WERI-Rb-1 (cell line): ENCODE results near the gene NRTN.
"Not testable (repeated sequence)": the region's sequence is repeated elsewhere in the genome, so short reads cannot be mapped to it uniquely, and the experiment has no call there.

Experiments used
- DNase-seq: peaks from one replicate; pipeline ENCODE4 v3.0.0-alpha.2; 2020
- H3K27ac ChIP-seq: fragments of 250-450 bp; sonication (Bioruptor Pico); 2 replicates; pipeline ENCODE4 v1.5.1; 2020; ENCODE audit warnings: mild to moderate bottlenecking, moderate library complexity
- H3K27me3 ChIP-seq: fragments of 250-450 bp; sonication (Bioruptor Pico); 2 replicates; pipeline ENCODE4 v1.5.1; 2021; ENCODE audit warnings: mild to moderate bottlenecking, low read depth, moderate library complexity; ENCODE audit not compliant: insufficient read depth, severe bottlenecking
- H3K36me3 ChIP-seq: fragments of 250-450 bp; sonication (Bioruptor Pico); 2 replicates; pipeline ENCODE4 v1.5.1; 2020; ENCODE audit warnings: mild to moderate bottlenecking, moderate library complexity
- H3K4me3 ChIP-seq: 2 replicates; pipeline ENCODE4 v1.5.1; 2011; ENCODE audit warnings: low read depth, mild to moderate bottlenecking, control low read depth, low read length
- H3K9me3 ChIP-seq: fragments of 250-450 bp; sonication (Bioruptor Pico); 2 replicates; pipeline ENCODE4 v1.5.1; 2021; ENCODE audit warnings: mild to moderate bottlenecking, moderate library complexity; ENCODE audit not compliant: severe bottlenecking
- TF ChIP-seq, protein P1 (sequence below): IDR thresholded peaks from 2 replicates; pipeline ENCODE4 v1.5.1; 2011; ENCODE audit warnings: low read depth, mild to moderate bottlenecking, control low read depth, inconsistent platforms, low read length

Gene NRTN

DNA sequence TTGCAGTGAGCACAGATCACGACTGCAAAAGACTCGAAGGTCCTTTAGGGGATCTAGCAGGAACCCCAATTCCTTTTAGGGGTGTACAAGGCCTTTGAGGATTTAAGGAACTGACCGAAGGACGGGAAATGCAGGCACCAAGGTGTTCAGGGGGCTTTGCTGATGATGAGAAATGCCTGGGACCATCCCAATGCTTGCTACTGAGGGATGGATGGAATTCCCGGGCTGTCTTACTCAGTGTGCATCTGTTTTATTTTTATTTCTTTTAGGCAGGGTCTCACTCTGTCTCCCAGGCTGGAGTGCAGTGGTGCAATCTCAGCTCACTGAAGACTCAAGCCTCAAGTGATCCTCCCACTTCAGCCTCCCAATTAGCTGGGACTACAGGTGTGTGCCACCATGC is 31.6 kb upstream of the NRTN start:
- Histone ChIP-seq H3K36me3 (no peaks in the 10 kb centered on the region), H3K9me3 (peaks cover 4% of the 10 kb centered on the region), H3K27me3 (no peaks in the 10 kb centered on the region), H3K27ac (peak overlapping the region; percentile 46), H3K4me3 (no peak overlapping the region)
- TF ChIP-seq, protein P1, sequence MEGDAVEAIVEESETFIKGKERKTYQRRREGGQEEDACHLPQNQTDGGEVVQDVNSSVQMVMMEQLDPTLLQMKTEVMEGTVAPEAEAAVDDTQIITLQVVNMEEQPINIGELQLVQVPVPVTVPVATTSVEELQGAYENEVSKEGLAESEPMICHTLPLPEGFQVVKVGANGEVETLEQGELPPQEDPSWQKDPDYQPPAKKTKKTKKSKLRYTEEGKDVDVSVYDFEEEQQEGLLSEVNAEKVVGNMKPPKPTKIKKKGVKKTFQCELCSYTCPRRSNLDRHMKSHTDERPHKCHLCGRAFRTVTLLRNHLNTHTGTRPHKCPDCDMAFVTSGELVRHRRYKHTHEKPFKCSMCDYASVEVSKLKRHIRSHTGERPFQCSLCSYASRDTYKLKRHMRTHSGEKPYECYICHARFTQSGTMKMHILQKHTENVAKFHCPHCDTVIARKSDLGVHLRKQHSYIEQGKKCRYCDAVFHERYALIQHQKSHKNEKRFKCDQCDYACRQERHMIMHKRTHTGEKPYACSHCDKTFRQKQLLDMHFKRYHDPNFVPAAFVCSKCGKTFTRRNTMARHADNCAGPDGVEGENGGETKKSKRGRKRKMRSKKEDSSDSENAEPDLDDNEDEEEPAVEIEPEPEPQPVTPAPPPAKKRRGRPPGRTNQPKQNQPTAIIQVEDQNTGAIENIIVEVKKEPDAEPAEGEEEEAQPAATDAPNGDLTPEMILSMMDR, result no peak
- DNase-seq, result no peak

DNA sequence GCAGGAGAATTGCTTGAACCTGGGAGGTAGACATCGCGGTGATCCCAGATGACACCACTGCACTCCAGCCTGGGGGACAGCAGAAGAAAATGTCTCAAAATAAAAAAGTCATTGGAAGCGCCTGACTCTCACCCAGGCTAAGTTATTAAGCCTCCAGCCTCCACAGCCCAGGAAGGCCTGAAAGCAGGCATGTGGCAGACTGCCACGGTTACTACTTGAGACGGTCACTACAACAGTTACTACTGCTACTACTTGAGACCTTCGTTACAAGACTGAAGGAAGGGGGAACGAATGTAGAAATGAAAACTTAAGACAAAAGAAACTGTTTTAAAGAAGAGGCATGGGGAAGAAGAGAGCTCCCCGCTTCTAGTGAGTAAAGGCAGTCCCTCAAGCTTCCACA is 29.9 kb upstream of the NRTN start:
- H3K27me3 ChIP-seq, result no peaks in the 10 kb centered on the region
- TF ChIP-seq, protein P1, result no peak
- DNase-seq, result no peak

DNA sequence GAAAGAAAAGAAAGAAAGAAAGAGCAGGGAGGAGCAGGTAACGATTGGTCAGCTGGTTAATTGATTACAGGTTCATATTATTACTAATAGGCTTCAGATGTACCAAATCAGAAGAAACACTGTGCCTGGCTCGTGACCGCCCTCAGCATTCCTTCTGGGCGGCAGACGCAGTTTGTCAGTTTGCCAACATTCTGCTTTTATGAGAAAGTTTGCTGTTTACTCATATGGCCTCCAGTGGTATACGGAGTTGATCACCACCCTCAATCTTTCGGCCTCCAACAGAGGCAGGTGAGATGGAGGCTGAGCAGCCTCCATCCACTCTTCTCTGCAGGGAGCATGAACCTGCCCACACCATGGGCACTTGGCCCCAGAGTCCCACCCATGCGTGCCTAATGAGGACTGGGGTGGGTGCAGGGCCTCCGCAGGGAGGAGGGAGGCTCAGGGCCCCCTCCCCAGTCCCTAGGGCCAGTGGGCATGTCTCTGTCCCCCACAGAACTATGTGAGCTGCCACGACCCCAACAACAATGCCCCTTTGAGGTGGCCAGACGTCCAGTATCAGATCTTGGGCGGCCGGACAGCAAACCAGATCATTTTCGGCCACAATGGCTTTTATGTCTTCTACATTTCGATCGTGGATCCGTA is 29.1 kb upstream of the NRTN start:
- no peak overlapping the region for H3K27ac ChIP-seq
- no peak for DNase-seq
- no peak overlapping the region for H3K4me3 ChIP-seq
- TF ChIP-seq, protein P1, result no peak
- H3K36me3 ChIP-seq, result no peaks in the 10 kb centered on the region
- peaks cover 4% of the 10 kb centered on the region for H3K9me3 ChIP-seq
- no peaks in the 10 kb centered on the region for H3K27me3 ChIP-seq

More for the DNA sequence above, 29.9 kb upstream of the NRTN start:
- Histone ChIP-seq H3K4me3 (no peak overlapping the region), H3K9me3 (peaks cover 4% of the 10 kb centered on the region), H3K27ac (no peak overlapping the region), H3K36me3 (no peaks in the 10 kb centered on the region)

DNA sequence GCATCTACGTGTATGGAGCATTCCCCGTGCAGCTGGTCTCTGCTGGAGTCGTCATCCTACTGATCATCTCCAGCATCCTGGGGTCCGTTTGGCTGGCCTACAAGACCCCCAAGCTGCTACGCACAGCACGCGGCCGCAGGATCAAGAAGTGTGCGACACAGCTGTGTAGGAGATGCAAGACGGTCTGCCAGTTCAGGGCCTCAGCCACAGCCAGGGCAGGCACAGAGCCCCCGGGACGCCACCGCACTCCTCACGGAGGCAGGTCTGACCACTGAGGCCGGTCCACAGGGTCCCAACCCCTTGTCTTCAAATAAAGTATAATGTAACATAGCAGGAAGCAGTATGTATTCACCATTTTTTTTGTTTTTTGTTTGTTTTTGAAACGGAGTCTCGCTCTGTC is 26.5 kb upstream of the NRTN start:
- TF ChIP-seq, protein P1, result no peak
- no peak for DNase-seq
- Histone ChIP-seq H3K27me3 (no peaks in the 10 kb centered on the region), H3K9me3 (no peaks in the 10 kb centered on the region), H3K36me3 (no peaks in the 10 kb centered on the region; the same call in 1 of the 2 replicates), H3K4me3 (no peak overlapping the region), H3K27ac (no peak overlapping the region)

DNA sequence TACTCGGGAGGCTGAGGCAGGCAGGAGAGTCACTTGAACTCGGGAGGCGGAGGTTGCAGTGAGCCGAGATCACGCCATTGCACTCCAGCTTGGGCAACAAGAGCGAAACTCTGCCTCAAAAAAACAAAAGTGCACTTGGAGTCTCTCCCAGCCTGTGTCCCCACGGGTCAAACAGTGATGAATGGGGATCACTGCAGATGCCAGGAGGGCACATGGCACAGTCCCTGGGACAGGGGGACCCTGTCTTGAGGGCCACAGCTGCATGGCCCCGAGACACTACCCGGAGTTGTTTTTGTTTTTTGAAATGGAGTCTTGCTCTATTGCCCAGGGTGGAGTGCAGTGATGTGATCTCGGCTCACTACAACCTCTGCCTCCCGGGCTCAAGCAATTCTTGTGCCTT is 24.0 kb upstream of the NRTN start:
- DNase-seq, H3K4me3 ChIP-seq, H3K9me3 ChIP-seq, H3K27me3 ChIP-seq, H3K27ac ChIP-seq: not testable (repeated sequence)
- peaks cover 15% of the 10 kb centered on the region for H3K36me3 ChIP-seq

DNA sequence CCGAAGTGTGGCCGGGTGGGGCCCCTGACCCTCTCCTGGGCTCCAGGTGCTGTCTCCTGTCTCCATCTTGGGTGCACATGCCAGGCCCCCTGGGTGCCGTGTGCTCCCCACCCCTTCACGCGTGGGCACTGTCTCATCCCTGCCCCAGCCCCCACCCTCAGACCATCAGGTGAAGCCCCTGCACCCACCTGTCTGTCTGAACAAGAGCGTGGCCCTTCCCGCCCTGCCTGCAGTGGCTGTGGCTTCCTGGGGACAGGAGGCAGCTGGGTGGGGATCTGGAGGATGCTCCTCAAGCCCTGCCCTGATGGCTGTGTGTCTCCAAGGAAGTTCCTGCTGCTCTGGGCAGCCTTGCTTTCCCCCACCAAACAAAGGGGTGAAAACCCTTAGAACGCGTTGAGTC is 22.5 kb upstream of the NRTN start:
- TF ChIP-seq, protein P1, result no peak
- H3K36me3 ChIP-seq, result peaks cover 27% of the 10 kb centered on the region

More for the DNA sequence above, 22.5 kb upstream of the NRTN start:
- Histone ChIP-seq H3K27ac (no peak overlapping the region), H3K27me3 (no peaks in the 10 kb centered on the region), H3K4me3 (no peak overlapping the region), H3K9me3 (no peaks in the 10 kb centered on the region)
- DNase-seq, result no peak
